Measurements from ENCODE around the gene OR10H5.
"Not testable (repeated sequence)": the region's sequence is repeated elsewhere in the genome, so short reads cannot be mapped to it uniquely, and the experiment has no call there.

The OR10H5 gene

DNA sequence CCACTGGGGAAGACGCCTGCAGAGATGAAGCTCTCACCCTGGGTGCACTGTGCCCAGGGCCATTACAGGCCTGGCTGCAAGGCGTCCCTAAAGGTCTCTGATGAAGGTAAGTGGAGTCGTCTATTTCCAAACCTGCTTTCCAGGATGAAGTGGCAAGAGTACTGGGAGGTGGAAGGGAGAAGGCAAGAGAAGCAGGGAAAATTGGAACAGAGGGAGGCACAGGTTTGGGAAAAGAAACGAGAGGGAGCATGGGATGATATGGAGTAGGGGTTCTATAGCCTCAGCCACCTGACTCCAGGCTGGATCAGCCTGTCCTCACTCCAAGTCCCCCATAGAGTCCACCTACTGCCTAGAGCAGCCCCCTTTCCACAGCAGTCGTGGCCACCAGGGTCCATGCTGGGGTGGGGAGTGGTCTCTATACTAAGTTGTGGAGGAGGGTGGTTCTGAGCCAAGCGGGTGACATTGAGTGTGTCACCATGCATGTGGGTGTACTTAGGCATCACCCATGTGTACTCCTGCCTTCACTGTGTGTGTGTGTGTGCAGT lies at the start of gene OR10H5:
TSS of gene OR10H5 (plus strand) at position 51 of the 545 bp plus-strand sequence. CDS start 6,388 bp downstream, outside the sequence.
- DNase-seq: no peak

GRCh38 chr19:15737722-15738121 lies 49.7 kb upstream of the OR10H5 start, which contains the start of gene OR10H3:
OR10H3 (plus strand) TSS chr19:15737985; CDS start chr19:15741393, 3,408 bp downstream.
- DNase-seq: no peak

GRCh38 chr19:15740785-15741184 lies 46.7 kb upstream of the OR10H5 start:
- DNase-seq: no peak

DNA sequence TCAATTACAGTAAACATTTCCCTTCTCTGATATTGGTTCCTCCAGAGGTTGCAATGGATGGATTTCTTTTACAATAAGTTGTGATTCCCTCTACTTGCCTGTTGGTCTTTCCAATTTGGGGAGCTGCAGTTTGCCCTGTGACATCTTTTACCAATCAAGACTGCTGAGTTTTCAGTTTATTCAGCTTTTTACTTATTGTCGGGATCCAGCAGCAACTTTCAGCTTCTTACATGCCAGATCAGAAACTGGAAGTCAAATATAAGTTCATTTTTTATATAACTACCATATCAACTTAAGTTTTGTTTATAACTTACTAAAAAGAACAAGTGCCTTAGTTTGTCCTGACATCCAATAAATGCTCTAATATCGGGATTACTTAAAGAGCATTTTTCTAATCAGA lies 39.2 kb upstream of the OR10H5 start:
- DNase-seq: no peak

- no peak for DNase-seq
These were observed 29.1 kb upstream of the OR10H5 start for GRCh38 chr19:15758379-15758778.

GRCh38 chr19:15759962-15760565 lies 27.4 kb upstream of the OR10H5 start:
- no peak for DNase-seq

DNA sequence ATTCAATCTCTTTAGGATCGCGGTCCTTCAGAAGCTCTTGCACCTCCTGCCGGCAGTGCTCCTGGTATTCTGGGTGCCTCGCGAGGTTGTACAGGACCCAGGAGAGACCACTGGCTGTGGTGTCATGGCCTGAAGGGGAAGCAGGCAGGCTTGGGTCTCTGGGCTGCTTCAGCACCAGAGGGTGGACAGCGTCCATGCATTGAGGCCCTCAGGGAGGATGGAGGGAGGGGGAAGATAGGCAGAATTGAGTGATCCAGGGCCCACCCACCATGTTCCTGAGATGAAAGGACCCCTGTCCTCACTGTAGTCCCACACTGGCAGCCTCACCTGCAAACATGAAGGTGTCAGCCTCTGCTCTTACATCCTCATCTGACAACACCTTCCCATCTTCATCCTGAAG lies 17.9 kb upstream of the OR10H5 start:
- no peak for DNase-seq

GRCh38 chr19:15774159-15774558 lies 13.3 kb upstream of the OR10H5 start:
- DNase-seq: not testable (repeated sequence)

- DNase-seq: no peak
These were observed 12.2 kb upstream of the OR10H5 start for GRCh38 chr19:15775249-15775648.

DNA sequence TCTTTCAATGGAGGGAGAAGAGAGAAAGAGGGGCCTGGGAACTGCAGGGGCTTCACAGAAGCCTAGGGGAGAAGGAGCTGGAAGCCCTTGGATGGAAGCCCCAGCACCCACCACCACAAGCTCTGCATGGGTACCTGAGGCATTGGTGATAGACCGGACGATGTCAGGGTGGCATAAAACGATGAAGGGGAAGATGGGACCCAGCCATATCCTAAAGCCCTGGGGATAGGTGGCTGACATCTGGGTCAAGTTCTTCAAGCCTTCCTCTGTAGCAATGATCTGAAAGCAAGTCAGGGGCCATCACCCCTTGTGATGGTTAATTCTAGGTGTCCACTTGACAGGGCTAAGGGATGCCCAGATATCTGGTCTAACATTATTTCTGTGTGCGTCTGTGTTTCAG lies 11.2 kb upstream of the OR10H5 start:
- no peak for DNase-seq

DNA sequence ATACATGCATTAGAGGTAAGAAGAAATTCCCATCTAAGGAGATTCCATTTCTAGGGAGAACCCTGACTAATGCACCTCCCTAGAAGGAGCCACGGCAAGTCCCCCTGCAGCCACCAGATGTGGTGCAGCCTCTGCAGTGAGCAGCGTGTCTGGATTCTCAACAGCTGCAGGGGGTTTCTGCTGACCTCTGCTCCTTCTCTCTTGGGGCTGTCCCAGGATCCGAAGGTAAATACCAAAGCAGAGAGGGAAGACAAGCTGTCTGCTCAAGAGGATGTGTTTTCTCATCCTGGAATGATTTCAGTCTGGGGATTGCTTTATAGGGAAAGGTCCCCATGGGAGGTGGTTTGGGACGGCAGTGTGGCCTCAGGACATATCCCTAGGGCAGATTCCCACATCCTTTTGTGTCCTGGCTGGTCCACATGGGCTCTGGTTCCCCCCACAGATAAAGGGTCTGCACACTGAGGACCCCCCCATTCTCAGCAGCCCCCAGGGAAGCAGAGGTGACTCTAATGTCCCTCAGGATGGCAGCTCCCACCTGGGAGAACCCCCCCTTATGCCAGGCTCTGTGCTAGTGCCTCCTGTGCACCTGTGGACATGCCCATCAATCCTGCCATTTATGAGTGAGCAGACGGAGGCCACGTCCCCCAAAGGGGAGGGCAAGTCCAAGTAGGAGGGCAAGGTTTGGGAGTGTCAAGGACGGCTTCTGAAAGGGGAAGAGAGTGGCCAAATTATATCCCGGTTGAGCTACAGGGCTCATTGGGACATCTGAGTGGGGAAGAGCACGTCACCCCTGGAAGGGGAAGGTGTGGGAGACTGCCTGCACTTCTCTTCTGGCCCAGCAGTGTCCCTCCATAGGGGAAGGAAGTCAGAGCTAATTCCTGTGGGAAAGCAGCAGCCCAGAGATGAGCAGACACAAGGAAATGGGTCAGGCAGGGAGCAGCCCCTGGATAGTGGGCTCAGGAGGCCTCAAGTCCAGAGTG lies 10.2 kb upstream of the OR10H5 start:
- DNase-seq: no peak

DNA sequence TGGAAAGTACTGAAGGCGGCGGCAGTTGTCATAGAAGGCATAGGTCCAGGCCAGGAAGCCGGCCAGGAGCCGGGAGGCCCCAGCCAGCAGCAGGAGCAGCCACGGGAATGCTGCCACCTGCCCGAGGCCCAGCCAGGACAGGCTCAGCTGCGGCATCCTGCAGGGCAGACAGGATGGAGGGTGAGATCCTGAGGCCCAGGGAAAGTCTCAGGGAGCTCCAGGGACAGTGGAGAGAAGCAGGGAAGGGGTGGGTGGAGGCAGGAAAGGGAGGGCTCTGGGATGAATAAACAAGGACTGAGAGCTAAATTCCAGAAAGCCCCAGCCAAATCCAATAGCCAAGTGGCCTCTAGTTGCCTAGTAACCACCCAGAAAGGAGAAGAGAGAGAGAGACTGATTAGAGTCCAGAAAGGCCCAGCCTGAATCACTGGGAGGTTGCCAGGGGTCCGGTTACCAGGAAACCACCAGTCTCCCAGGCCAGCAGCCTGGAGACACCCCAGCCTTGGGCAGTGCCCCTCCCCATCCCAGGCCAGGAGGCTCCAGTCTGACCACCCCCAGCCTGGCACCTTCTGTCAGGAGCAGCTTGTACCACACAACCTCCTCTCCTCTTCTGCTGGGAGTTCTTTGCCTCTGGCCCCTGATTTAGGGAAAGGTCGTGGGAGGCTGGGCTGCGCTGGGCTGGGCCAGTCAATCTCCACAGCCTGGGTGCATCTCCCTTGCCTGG lies 7.5 kb upstream of the OR10H5 start:
- no peak for DNase-seq

DNA sequence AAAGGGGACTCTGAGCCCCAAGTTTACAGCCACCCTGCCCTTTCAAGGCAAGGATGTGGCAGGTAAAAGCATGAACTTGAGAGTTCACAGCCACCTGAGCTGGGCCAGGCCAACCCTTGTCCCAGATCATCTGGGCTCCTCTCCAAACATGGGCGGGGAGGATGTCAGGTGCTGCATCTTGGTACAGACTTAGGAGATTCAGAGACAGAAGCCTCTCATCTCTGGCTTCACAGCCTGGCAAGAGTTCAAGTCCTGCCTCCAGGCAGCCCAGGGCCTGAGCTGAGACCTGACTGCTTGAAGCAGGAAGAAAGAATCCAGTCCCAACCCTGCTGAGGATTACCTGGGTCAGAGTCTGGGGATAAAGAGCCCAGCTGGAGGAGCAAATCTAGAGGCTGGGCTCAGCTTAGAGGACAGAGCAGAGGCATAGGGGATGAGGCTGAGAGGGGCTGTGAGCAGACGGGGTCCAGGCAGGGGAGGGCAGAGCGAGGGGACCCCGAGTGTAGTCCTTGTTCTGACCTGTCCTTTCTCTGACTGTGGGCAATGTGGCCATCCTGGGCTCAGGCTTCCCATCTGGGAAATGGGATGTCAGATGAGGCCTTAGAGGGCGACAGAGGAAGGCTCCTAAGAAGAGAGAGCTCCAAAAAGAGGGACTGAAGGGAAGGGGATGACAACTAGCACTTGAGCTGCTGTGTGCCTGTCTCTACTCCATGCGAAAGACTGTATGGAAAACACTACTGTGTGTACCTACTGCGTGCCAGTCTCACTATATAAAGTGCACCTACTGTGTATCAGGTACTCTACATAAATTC lies 6.6 kb upstream of the OR10H5 start:
- DNase-seq: no peak

DNA sequence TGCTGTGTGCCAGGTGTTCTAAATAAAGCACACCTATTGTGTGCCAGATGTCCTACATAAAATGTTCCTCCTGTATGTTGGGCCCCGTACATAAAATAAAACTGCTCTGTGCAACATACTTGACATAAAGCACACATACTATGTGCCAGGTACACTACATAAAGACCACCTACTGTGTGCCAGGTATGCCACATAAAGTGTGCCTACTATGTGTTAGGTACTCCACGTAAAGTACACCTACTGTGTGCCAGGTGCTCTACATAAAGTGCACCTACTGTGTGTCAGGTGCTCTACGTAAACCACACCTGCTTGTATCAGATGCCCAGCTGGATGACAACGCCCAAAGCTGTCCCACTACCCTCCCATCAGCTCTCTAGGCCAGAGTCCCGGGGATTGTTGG lies 5.8 kb upstream of the OR10H5 start:
- no peak for DNase-seq

DNA sequence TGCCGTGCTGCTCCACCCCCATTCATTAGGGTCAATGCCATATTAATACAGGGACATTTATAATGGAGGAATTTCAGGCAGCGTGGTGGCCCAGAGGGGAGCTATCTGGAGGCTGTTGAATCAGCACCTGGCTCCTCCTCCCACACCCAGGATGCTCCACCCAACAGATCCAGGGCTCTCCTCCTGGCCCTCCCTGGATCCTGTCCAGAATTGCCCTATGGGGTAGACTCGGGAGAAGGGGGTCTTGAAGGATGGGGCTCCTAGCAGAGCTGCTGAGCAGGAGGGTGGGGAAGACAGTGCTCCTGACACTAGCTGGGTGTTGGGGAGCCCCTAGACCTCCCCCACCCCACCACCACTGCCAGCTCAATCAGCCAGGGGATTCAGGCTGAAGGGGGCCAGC lies 5.2 kb upstream of the OR10H5 start:
- DNase-seq: no peak

- not testable (repeated sequence) for DNase-seq
These were observed 4.6 kb upstream of the OR10H5 start for GRCh38 chr19:15782896-15783295.

- DNase-seq: no peak
These were observed 1.3 kb downstream of the OR10H5 start for GRCh38 chr19:15788594-15789270.

DNA sequence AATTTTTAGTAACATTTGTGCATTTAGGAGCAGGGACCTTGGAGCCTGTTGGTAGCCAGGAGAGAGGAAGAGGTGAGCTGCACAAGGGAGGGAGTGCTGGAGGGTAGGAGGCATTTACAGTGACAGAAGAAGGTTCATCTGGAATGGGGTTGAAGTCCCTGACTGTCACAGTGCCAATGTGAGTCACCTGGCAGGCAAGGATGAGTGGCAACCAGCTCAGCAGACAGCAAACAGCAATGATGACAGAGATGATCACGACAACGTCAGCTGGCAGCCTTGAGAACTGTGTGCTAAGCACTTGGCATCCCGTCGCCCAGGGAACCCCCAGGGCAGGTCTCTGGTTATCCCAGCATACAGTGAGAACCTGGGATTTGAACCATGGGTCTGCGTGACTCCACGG lies 2.6 kb downstream of the OR10H5 start:
- no peak for DNase-seq

GRCh38 chr19:15794279-15794678 lies 6.8 kb downstream of the OR10H5 start:
- not testable (repeated sequence) for DNase-seq

- no peak for DNase-seq
These were observed 22.9 kb downstream of the OR10H5 start for GRCh38 chr19:15810335-15810734.

- no peak for DNase-seq
These were observed 24.0 kb downstream of the OR10H5 start for GRCh38 chr19:15811476-15811875.
